HFFc6 (cell line): ENCODE results near the gene NFE2. TPM values are rescaled to one million over a fixed set of nuclear protein-coding genes. Genes with fewer than 3 reads are reported as not detected.

ENCODE experiments used
- DNase-seq: peaks from one replicate; pipeline ENCODE4 v3.0.0-alpha.2; 2018
- H3K27ac Mint-ChIP-seq: 2 replicates; pipeline ENCODE4 v1.8.0; 2020; ENCODE audit warnings: mild to moderate bottlenecking, mixed read lengths
- H3K27me3 Mint-ChIP-seq: 2 replicates; pipeline ENCODE4 v1.8.0; 2021; ENCODE audit warnings: mild to moderate bottlenecking, moderate library complexity, mixed read lengths; ENCODE audit not compliant: insufficient read depth
- H3K36me3 Mint-ChIP-seq: 2 replicates; pipeline ENCODE4 v1.8.0; 2021; ENCODE audit warnings: low read depth, mixed read lengths
- H3K4me1 Mint-ChIP-seq: 2 replicates; pipeline ENCODE4 v1.8.0; 2020; ENCODE audit warnings: low read depth, mixed read lengths
- H3K4me3 Mint-ChIP-seq: 2 replicates; pipeline ENCODE4 v1.8.0; 2020; ENCODE audit warnings: mild to moderate bottlenecking, moderate library complexity, mixed read lengths
- H3K9me3 Mint-ChIP-seq: 2 replicates; pipeline ENCODE4 v1.8.0; 2020; ENCODE audit warnings: mild to moderate bottlenecking, mixed read lengths
- total RNA-seq, 6 experiments: library from RNA; stranded (reverse); fragmentation: NEBNext Ultra II Directional; extraction: Animal tissue kit (Norgen Biotek cat#: 25700); gene quantifications; 2 replicates in 1 of 6; 3 replicates in 5 of 6; pipeline ENCODE4 v1.2.3, GENCODE V29; 2021
- TF ChIP-seq, protein P1 (sequence below): fragments of 200-600 bp; sonication (generic); IDR thresholded peaks from 2 replicates; pipeline ENCODE4 v1.5.0; 2021; ENCODE audit warnings: antibody characterized with exemption, mild to moderate bottlenecking

The NFE2 gene
- total RNA-seq, 6 experiments from 2014 or later, result 0.21 to 0.59 (median 0.32) TPM

DNA sequence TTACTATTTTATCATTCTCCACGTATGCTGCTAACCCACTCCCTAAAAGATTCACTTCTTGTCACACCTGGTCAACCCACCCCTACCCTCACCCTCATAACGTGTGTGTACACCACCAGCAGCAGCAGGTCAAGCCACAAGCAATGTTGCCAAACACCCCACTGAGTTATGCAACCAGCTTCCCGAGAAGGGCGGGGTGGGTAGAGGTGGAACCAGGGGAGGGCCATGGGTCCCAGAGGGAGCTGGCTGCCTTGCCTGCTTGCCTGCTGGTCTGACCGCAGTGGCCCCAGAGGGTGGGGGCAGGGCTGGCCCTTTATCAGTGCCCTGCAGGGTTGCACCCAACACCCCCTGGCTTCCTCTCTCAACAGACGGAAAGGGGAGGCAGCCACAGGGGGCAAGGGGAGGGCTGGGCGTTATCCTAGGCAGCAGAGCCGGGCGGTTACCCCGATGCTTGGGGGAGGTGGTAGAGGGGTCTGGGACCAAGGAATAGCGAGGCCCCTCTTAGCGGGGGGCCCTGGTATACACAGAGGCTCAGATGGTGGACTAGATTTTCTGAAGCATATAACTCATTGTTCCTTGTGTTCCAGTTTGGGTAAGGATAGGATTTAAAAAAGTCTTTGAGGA, 3.5 kb upstream of the NFE2 start:
- TF ChIP-seq, protein P1, sequence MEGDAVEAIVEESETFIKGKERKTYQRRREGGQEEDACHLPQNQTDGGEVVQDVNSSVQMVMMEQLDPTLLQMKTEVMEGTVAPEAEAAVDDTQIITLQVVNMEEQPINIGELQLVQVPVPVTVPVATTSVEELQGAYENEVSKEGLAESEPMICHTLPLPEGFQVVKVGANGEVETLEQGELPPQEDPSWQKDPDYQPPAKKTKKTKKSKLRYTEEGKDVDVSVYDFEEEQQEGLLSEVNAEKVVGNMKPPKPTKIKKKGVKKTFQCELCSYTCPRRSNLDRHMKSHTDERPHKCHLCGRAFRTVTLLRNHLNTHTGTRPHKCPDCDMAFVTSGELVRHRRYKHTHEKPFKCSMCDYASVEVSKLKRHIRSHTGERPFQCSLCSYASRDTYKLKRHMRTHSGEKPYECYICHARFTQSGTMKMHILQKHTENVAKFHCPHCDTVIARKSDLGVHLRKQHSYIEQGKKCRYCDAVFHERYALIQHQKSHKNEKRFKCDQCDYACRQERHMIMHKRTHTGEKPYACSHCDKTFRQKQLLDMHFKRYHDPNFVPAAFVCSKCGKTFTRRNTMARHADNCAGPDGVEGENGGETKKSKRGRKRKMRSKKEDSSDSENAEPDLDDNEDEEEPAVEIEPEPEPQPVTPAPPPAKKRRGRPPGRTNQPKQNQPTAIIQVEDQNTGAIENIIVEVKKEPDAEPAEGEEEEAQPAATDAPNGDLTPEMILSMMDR, result no peak
- H3K36me3 Mint-ChIP-seq, result no peaks in the 10 kb centered on the region
- peaks cover 23% of the 10 kb centered on the region for H3K27me3 Mint-ChIP-seq
- peaks cover 29% of the 10 kb centered on the region for H3K4me1 Mint-ChIP-seq
- no peaks in the 10 kb centered on the region for H3K9me3 Mint-ChIP-seq
- no peak overlapping the region for H3K27ac Mint-ChIP-seq
- H3K4me3 Mint-ChIP-seq, result no peak overlapping the region
- DNase-seq, result no peak

DNA sequence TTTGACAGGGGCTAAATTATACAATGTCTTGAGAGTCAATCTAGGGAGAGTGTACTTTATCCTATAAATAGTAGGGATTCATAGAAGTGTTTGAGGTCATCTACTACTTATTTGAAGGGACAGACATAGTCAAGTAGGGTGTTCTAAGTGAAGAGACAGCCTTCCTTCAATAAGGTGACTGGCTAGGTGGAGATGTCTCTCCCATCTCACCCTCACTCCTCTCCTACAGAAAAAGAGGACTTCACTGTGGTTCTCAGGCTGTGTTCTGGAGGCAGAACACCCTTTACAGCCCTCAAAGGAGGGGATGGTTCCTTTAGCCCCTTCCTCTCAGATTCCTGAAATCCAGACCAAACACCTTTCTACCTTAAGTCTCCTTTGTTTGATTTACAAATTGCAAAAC, 2.8 kb upstream of the NFE2 start:
- TF ChIP-seq, protein P1, result no peak
- peaks cover 32% of the 10 kb centered on the region for H3K4me1 Mint-ChIP-seq
- no peak for DNase-seq
- H3K9me3 Mint-ChIP-seq, result no peaks in the 10 kb centered on the region
- peaks cover 28% of the 10 kb centered on the region for H3K27me3 Mint-ChIP-seq
- no peaks in the 10 kb centered on the region for H3K36me3 Mint-ChIP-seq
- H3K4me3 Mint-ChIP-seq, result no peak overlapping the region
- H3K27ac Mint-ChIP-seq, result no peak overlapping the region

GRCh38 chr12:54301428-54302048, 723 bp upstream of the NFE2 start:
- TF ChIP-seq, protein P1, result no peak
- Mint-ChIP-seq H3K27me3 (peaks cover 28% of the 10 kb centered on the region), H3K4me3 (no peak overlapping the region; the same call in 1 of the 2 replicates), H3K9me3 (no peaks in the 10 kb centered on the region), H3K27ac (no peak overlapping the region), H3K4me1 (peaks cover 32% of the 10 kb centered on the region), H3K36me3 (no peaks in the 10 kb centered on the region)
- no peak for DNase-seq

GRCh38 chr12:54300225-54300731, 537 bp downstream of the NFE2 start:
- no peak for DNase-seq
- peaks cover 28% of the 10 kb centered on the region for H3K27me3 Mint-ChIP-seq
- H3K9me3 Mint-ChIP-seq, result no peaks in the 10 kb centered on the region
- peak overlapping the region; percentile 75 for H3K4me3 Mint-ChIP-seq
- H3K4me1 Mint-ChIP-seq, result peaks cover 32% of the 10 kb centered on the region
- TF ChIP-seq, protein P1, result no peak
- no peaks in the 10 kb centered on the region for H3K36me3 Mint-ChIP-seq
- H3K27ac Mint-ChIP-seq, result peak overlapping the region; percentile 59

- H3K27ac Mint-ChIP-seq, result peak overlapping the region; percentile 59
- TF ChIP-seq, protein P1, result no peak
- peaks cover 28% of the 10 kb centered on the region for H3K27me3 Mint-ChIP-seq
- H3K4me3 Mint-ChIP-seq, result peak overlapping the region; percentile 75; the same call in 1 of the 2 replicates
- peak; percentile 33 for DNase-seq
- H3K9me3 Mint-ChIP-seq, result no peaks in the 10 kb centered on the region
- H3K36me3 Mint-ChIP-seq, result no peaks in the 10 kb centered on the region
- H3K4me1 Mint-ChIP-seq, result peaks cover 32% of the 10 kb centered on the region
Measured at GRCh38 chr12:54299515-54300224, 1.1 kb downstream of the NFE2 start.
